C4-2B (cell line): Measurements from ENCODE around the gene RXRA.

ENCODE experiments used
- ZFX ChIP-seq: fragments of 450-650 bp; IDR thresholded peaks from 2 replicates; pipeline ENCODE4 v1.6.1; 2017
- TF ChIP-seq, protein P1 (sequence below): fragments of 450-650 bp; conservative IDR thresholded peaks from 2 replicates; pipeline ENCODE4 v1.5.1; 2017; ENCODE audit warnings: mild to moderate bottlenecking

DNA sequence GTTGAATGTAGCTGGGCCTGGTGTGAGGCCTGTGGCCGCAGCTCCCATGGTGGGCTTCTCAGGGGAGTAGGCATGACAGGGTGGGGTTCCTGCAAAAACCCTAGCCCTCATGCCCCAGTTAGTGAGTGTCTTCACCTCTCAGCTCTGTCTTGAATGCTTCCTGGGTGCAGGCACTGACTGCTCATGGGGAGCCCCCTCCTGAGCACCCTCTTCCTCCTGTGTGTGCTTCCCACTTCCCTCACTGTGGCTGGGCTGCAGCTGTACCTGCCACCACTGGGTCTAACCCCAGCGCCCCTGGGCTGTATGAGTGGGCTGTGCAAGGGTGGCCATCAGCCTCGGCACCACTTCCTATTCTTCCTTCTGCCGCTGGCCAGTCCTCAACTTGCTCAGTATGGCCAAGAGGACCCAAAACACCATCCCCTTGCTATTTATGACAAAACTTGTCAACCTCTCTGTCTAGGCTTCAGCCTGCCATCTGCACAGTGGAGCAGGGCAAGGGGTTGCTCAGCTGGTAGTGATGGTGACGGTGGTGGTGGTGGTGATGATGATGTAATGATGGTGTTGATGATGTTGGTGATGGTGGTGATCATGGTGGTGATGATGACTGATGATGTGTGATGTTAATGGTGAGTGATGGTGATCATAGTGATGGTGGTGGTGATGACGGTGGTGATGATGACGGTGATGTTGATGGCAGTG, 67.5 kb downstream of the RXRA start:
- TF ChIP-seq, protein P1, sequence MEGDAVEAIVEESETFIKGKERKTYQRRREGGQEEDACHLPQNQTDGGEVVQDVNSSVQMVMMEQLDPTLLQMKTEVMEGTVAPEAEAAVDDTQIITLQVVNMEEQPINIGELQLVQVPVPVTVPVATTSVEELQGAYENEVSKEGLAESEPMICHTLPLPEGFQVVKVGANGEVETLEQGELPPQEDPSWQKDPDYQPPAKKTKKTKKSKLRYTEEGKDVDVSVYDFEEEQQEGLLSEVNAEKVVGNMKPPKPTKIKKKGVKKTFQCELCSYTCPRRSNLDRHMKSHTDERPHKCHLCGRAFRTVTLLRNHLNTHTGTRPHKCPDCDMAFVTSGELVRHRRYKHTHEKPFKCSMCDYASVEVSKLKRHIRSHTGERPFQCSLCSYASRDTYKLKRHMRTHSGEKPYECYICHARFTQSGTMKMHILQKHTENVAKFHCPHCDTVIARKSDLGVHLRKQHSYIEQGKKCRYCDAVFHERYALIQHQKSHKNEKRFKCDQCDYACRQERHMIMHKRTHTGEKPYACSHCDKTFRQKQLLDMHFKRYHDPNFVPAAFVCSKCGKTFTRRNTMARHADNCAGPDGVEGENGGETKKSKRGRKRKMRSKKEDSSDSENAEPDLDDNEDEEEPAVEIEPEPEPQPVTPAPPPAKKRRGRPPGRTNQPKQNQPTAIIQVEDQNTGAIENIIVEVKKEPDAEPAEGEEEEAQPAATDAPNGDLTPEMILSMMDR = no peak
- TF ChIP-seq ZFX = no peak
